Measurements from ENCODE around the gene PTTG1. TPM values are rescaled to one million over a fixed set of nuclear protein-coding genes. Genes with fewer than 3 reads are reported as not detected.

The PTTG1 gene
- total and polyA plus RNA-seq, 9 of the 15 experiments (the other 6 are each of a cell fraction or from before 2014, with no cell fraction given) = 193 to 1,088 (median 349) TPM

GRCh38 chr5:160380041-160380440, 41.6 kb upstream of the PTTG1 start:
- H3K9me3 ChIP-seq (replicated peaks; ENCODE audit: control insufficient read depth, insufficient read depth, low read depth, low read length) = no peaks in the 10 kb centered on the region

GRCh38 chr5:160382346-160382745, 39.3 kb upstream of the PTTG1 start:
- no TSS peak for BruUV-seq (replicated peaks)
- TF ChIP-seq HNRNPK (IDR thresholded peaks at IDR 0.05; ENCODE audit: low read depth, low read length, poor library complexity, severe bottlenecking) (no peak), ZNF134 (CRISPR knock-in tag; conservative IDR thresholded peaks at IDR 0.05) (no peak), NFATC3 (IDR thresholded peaks at IDR 0.05) (no peak), TAF7 (tag; IDR thresholded peaks at IDR 0.05) (no peak), SIRT6 (IDR thresholded peaks at IDR 0.05; ENCODE audit: low read depth, low read length) (no peak), ZNF143 (CRISPR knock-in tag; IDR thresholded peaks at IDR 0.05) (no peak), KDM5B (IDR thresholded peaks at IDR 0.05; ENCODE audit: insufficient replicate concordance, low read depth, low read length) (no peak), CCAR2 (IDR thresholded peaks at IDR 0.05; ENCODE audit: low read depth, low read length) (no peak), ZKSCAN8 (CRISPR knock-in tag; IDR thresholded peaks at IDR 0.05) (no peak), KDM2B (CRISPR knock-in tag; IDR thresholded peaks at IDR 0.05) (no peak), ESRRA (IDR thresholded peaks at IDR 0.05; ENCODE audit: borderline replicate concordance, low read depth) (no peak)
- TF ChIP-seq, protein P1, sequence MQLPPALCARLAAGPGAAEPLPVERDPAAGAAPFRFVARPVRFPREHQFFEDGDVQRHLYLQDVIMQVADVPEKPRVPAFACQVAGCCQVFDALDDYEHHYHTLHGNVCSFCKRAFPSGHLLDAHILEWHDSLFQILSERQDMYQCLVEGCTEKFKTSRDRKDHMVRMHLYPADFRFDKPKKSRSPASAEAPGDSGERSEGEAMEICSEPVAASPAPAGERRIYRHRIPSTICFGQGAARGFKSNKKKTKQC (CRISPR knock-in tag; IDR thresholded peaks at IDR 0.05) = no peak
- TF ChIP-seq, protein P2, sequence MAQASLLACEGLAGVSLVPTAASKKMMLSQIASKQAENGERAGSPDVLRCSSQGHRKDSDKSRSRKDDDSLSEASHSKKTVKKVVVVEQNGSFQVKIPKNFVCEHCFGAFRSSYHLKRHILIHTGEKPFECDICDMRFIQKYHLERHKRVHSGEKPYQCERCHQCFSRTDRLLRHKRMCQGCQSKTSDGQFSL (CRISPR knock-in tag; IDR thresholded peaks at IDR 0.05) = no peak
- TF ChIP-seq, protein P2 (tag; IDR thresholded peaks at IDR 0.05) = no peak

More at GRCh38 chr5:160380041-160380440, 41.6 kb upstream of the PTTG1 start:
- intact Hi-C loops (cut with micrococcal nuclease) (no loop called here), in situ Hi-C loops (cut with MboI) (no loop called here)
- TF ChIP-seq ZNF24 (IDR thresholded peaks at IDR 0.05) = no peak
- no peak for TF ChIP-seq YY1 (IDR thresholded peaks at IDR 0.05; ENCODE audit: borderline replicate concordance in 1 of 3, control insufficient read depth in 1 of 3, extremely low read depth in 1 of 3, insufficient read depth in 3 of 3, insufficient read length in 1 of 3, insufficient replicate concordance in 2 of 3, low read depth in 1 of 3, low read length in 2 of 3)
- no peak for TF ChIP-seq ZBTB7A (IDR thresholded peaks at IDR 0.05; ENCODE audit: borderline replicate concordance, control insufficient read depth, low read depth, low read length)
- no peak for TF ChIP-seq RFX5 (IDR thresholded peaks at IDR 0.05; ENCODE audit: low read depth, low read length)
- TF ChIP-seq KLF13 (tag; IDR thresholded peaks at IDR 0.05; ENCODE audit: borderline replicate concordance, low read depth) = no peak
- H4K20me1 ChIP-seq (replicated peaks; ENCODE audit: control insufficient read depth, insufficient read depth, low read length) = no peaks in the 10 kb centered on the region
- FAIRE-seq (no peak), DNase-seq (ENCODE audit: extremely low read depth in 1 of 4, low spot score in 3 of 4) (no peak), ATAC-seq (no peak)
- H3K4me2 ChIP-seq (ENCODE audit: insufficient read depth, low read length) = no peak overlapping the region
- H2AFZ ChIP-seq (ENCODE audit: low read depth, low read length) = no peak overlapping the region
- H3K4me3 ChIP-seq = no peak overlapping the region
- H3K36me3 ChIP-seq (ENCODE audit: control insufficient read depth, insufficient read depth, low read length) = no peaks in the 10 kb centered on the region
- no peaks in the 10 kb centered on the region; a peak in 2 of 5 replicates for H3K27me3 ChIP-seq (ENCODE audit: control insufficient read depth in 2 of 2, insufficient read depth in 2 of 2, low read length in 2 of 2)
- H3K4me1 ChIP-seq (replicated peaks in 1 of 2; ENCODE audit: control insufficient read depth in 2 of 2, insufficient read depth in 2 of 2, low read length in 2 of 2) = 0 out of 5 replicates have a peak, but pooled peaks cover 0 to 5% of the 10 kb centered on the region in 2 experiments
- no peak overlapping the region for H3K9ac ChIP-seq (ENCODE audit: insufficient read depth in 1 of 2, low read depth in 2 of 2, low read length in 2 of 2)
- peaks cover 3% of the 10 kb centered on the region for H3K9me1 ChIP-seq (ENCODE audit: control insufficient read depth, insufficient read depth, low read length)
- CTCF ChIA-PET (ENCODE audit: low intra/inter-chr PET ratio) = no interaction called here
- no TSS peak for BruUV-seq (replicated peaks)
- no peaks in the 10 kb centered on the region for H3K79me2 ChIP-seq (ENCODE audit: control insufficient read depth, insufficient read depth, low read length)
- no peak overlapping the region for H3K27ac ChIP-seq (ENCODE audit: extremely low read depth, low read depth, low read length)
- POLR2A ChIA-PET = interaction anchor here (0.7 to 1.2 kb wide), 4 partner anchors 12 to 113 kb away, joined by 3 to 4 read pairs (median 4); partner anchors contain the start of gene FAM200C
- 0% methylated on average over 2 of the region's 2 CpGs for WGBS (ENCODE audit: insufficient coverage, low coverage, missing lambda C conversion rate)

More at GRCh38 chr5:160382346-160382745, 39.3 kb upstream of the PTTG1 start:
- H3K4me2 ChIP-seq (ENCODE audit: insufficient read depth, low read length) = no peak overlapping the region
- H3K4me1 ChIP-seq (replicated peaks in 1 of 2; ENCODE audit: control insufficient read depth in 2 of 2, insufficient read depth in 2 of 2, low read length in 2 of 2) = 0 out of 5 replicates have a peak, but pooled peaks cover 0 to 5% of the 10 kb centered on the region in 2 experiments
- no peak for ATAC-seq
- CTCF ChIA-PET (ENCODE audit: low intra/inter-chr PET ratio) = no interaction called here
- in situ Hi-C loops (cut with MboI) (no loop called here), intact Hi-C loops (cut with micrococcal nuclease) (no loop called here)
- peaks cover 3% of the 10 kb centered on the region for H3K9me1 ChIP-seq (ENCODE audit: control insufficient read depth, insufficient read depth, low read length)
- no peak overlapping the region for H3K9ac ChIP-seq (ENCODE audit: insufficient read depth in 1 of 2, low read depth in 2 of 2, low read length in 2 of 2)
- no peak for FAIRE-seq
- no peak for DNase-seq (ENCODE audit: extremely low read depth in 1 of 4, low spot score in 3 of 4)
- no peaks in the 10 kb centered on the region; the same call in 1 of the 2 replicates for H3K9me3 ChIP-seq (replicated peaks; ENCODE audit: control insufficient read depth, insufficient read depth, low read depth, low read length)
- H2AFZ ChIP-seq (ENCODE audit: low read depth, low read length) = no peak overlapping the region
- H4K20me1 ChIP-seq (replicated peaks; ENCODE audit: control insufficient read depth, insufficient read depth, low read length) = no peaks in the 10 kb centered on the region
- 3% methylated on average over 3 of the region's 3 CpGs for WGBS (ENCODE audit: insufficient coverage, low coverage, missing lambda C conversion rate)
- POLR2A ChIA-PET = no interaction called here
- H3K27ac ChIP-seq (ENCODE audit: extremely low read depth, low read depth, low read length) = no peak overlapping the region
- no peak overlapping the region for H3K4me3 ChIP-seq
- H3K36me3 ChIP-seq (ENCODE audit: control insufficient read depth, insufficient read depth, low read length) = no peaks in the 10 kb centered on the region
- no peaks in the 10 kb centered on the region; a peak in 1 of 5 replicates for H3K27me3 ChIP-seq (ENCODE audit: control insufficient read depth in 2 of 2, insufficient read depth in 2 of 2, low read length in 2 of 2)
- H3K79me2 ChIP-seq (ENCODE audit: control insufficient read depth, insufficient read depth, low read length) = no peaks in the 10 kb centered on the region

All from K562 (cell line).